GM21528 (cell line): ENCODE results near the gene ONECUT3.
"Not testable (repeated sequence)": the region's sequence is repeated elsewhere in the genome, so short reads cannot be mapped to it uniquely, and the experiment has no call there.

Source experiments
- ATAC-seq: cut with Tn5 transposase; IDR thresholded peaks from one replicate; pipeline ENCODE4 v1.9.1; 2021; ENCODE audit warnings: mild to moderate bottlenecking, moderate library complexity; ENCODE audit not compliant: unreplicated experiment, low FRiP score

The ONECUT3 gene

GRCh38 chr19:1752757-1753728 lies at the start of gene ONECUT3:
Gene ONECUT3, plus strand, starts transcription at chr19:1753506. Its CDS starts 157 bp downstream, at chr19:1753663.
- ATAC-seq: no peak

DNA sequence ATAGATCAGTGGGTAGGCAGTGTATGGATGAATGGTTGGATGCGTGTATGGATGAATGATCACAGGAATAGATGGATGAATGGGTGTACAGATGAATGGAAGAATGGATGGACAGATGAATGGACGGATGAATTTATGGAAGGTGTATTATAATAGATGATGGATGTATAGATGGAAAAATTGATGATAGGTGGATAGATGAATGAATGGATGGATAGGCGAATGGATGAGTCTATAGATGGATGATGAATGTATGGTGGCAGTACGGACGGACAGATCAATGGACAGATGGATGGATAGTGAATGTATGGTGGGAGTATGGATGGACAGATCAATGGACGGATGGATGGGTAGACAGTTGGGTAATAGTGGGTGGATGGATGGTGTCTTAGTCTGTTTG lies 49.0 kb upstream of the ONECUT3 start:
- no peak for ATAC-seq

- no peak for ATAC-seq
Measured at GRCh38 chr19:1705367-1705766, 47.9 kb upstream of the ONECUT3 start.

- not testable (repeated sequence) for ATAC-seq
Measured at GRCh38 chr19:1706646-1707045, 46.7 kb upstream of the ONECUT3 start.

GRCh38 chr19:1707240-1707639 lies 46.1 kb upstream of the ONECUT3 start:
- ATAC-seq: no peak

DNA sequence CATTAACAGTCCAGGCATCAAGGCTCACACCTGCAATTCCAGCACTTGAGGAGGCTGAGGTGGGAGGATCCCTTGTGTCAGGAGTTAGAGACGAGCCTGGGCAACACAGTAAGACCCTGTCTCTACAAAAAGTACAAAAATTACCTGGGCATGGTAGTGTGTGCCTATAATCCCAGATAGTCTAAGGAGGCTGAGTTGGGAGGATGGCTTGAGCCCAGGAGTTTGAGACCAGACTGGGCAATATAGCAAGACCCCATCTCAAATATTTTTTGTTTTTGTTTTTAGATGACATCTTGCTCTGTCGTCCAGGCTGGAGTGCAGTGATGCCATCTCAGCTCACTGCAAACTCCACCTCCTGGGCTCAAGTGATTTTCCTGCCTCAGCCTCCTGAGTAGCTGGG lies 40.1 kb upstream of the ONECUT3 start:
- ATAC-seq: no peak

DNA sequence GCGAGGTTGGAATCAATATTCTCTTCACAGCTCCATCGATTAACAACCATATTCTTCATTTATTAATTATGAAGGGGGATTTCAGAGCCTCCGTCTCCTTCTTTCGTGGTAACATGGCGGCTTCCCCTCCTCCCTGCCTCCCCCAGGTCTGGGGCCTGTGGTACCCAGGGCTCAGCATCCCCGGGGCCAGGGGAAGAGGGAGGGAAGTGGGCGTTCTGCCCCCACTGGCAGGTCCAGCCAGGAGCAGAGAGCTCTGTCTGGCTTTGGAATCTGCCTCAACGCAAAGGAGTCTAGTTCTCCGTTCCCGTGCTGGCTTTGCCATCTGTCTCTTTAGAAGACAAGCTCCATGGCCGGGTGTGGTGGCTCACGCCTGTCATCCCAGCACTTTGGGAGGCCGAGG lies 37.8 kb upstream of the ONECUT3 start:
- ATAC-seq: no peak

- ATAC-seq: no peak
Measured at GRCh38 chr19:1717200-1717969, 35.9 kb upstream of the ONECUT3 start.

DNA sequence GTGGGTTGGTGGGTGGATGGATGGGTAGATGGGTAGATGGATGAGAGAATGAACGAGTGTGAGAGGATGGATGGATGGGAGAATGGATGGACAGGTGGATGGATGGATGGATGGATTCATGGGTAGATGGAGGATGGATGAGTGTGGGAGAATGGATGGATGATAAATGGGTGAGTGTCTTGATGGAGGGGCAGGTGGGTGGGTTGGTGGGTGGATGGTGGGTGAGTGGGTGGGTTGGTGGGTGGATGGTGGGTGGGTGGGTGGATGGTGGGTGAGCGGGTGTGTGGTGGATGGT lies 35.4 kb upstream of the ONECUT3 start:
- ATAC-seq: no peak

- ATAC-seq: no peak
Measured at GRCh38 chr19:1718420-1719291, 34.6 kb upstream of the ONECUT3 start.

- no peak for ATAC-seq
Measured at GRCh38 chr19:1719519-1719918, 33.8 kb upstream of the ONECUT3 start.

DNA sequence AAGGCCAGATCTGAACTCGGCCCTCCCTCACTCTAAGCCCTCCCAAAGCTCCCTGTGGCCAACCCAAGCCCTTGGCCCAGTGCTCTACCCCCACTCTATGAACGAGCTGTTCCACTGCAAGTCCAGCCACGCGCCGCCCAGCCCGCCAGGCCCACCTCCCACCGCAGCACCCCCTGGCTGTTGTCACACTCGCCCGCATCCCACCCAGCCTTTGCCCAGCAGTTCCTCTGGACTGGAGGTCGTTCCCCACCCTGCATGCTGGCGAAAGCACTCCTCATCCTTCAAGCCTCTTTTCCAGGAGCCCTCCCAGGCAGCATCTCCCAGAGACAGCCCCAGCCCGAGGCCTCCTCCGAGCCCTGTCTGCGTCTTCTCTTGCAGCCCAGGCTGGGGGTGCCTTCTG lies 33.1 kb upstream of the ONECUT3 start:
- ATAC-seq: no peak

DNA sequence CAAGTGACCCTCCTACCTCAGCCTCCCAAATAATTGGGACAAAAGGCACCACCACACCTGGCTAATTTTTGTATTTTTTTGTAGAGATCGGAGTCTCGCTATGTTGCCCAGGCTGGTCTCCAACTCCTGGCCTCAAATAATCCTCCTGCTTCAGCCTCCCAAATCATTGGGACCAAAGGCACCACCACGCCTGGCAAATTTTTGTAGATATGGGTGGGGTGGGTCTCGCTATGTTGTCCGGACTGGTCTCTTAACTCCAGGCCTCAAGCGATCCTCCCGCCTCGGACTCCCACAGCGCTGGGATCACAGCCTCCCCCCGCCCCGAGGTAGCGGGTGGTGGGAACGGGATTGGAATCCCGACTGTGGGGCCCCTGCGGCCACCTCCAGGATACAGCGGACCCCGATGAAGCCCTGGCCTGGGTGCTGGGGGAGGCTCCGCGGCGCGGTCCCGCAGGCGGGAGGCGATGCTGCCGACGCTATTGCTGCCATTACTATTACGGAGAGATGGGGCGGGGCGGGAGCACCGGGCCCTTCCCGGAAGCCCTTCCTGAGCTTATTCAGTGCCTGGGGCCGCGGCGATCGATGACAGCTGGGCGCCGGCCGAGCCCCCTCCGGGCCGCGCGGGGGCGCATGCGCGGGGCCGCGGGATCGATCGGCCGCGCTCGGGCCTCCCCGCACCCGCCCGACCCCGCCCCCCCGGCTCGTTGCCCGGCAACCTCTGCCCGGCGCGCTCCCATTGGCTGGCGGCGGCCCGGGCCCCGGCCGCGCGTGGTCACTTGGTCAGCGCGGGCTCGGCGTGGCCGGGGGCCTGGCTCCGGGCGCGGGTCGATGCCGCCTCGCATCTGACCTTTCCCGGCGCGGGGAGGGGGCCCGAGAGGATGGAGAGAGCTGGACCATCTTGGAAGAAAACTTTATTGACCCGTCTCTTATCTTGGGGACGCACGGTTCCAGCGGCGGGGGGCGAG lies 27.9 kb upstream of the ONECUT3 start:
- ATAC-seq: no peak

DNA sequence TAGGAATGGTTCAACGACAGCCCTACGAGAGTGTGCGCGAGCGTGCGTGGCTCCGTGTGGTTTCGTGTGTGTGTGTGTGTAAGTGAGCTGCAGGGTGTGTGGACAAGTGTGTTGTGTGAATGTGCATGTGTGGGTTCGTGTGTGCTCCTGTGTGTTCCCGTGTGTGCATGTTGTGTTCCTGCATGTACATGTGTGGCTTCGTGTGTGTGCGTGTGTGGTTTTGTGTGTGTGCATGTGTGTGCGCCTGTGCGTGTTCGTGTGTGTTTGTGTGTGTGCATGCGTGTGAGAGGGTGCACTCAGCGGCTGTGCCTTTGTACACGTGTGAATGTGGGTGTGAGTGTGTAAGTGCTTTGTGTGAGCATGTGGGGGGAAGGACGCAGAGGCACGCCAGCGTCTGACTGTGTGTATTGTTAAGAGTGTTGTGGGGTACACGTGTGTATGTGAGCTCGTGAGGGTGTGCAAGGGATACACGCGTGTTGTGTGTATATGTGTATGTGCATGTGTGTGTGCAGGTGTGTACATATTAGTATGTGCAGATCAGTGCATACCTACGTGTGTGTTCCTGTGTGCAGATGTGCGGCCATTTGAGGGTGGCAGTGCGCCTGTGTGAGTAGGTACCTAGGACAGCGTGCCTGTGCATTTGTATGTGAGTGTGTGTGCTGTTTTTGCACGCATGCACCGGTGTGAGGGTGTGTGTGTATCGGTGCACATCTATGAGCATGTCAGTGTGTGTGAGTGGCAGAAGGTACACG lies 24.3 kb upstream of the ONECUT3 start:
- no peak for ATAC-seq

DNA sequence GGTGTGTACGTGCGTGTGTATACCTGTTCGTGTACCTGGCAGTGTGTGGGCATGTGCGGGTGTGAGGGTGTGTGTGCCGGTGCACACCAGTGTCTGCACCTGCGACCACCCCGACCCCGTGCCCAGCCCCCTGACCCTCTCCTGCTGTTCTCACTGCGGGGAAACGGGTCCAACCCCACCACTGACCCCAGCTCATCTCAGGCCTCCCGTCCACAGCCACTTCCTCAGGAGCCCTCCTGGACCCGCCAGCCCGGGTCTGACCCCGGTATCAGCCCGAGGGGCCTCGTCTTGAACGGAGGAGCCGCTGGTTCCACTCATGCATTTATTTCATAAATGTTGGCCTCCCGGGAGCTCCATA lies 23.8 kb upstream of the ONECUT3 start:
- ATAC-seq: no peak

DNA sequence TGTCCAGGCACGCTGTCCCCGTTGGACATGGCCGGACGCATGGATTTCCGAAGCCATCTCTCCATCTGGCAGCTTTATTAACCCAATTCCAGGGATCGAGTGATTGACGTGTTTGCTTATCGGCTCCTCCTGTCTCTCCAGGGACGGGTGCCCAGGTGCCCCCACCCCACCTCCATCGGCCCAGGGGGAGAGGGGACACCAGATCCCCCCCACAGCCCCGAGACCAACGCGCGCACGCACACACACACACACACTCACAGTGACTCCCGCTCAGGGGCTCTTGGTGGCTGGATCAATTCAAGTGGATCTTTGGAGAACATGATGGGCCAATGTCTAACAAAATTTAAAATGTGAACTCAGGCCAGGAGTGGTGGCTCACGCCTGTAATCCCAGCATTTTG lies 23.1 kb upstream of the ONECUT3 start:
- ATAC-seq: no peak

GRCh38 chr19:1734321-1734966 lies 18.9 kb upstream of the ONECUT3 start:
- ATAC-seq: no peak

DNA sequence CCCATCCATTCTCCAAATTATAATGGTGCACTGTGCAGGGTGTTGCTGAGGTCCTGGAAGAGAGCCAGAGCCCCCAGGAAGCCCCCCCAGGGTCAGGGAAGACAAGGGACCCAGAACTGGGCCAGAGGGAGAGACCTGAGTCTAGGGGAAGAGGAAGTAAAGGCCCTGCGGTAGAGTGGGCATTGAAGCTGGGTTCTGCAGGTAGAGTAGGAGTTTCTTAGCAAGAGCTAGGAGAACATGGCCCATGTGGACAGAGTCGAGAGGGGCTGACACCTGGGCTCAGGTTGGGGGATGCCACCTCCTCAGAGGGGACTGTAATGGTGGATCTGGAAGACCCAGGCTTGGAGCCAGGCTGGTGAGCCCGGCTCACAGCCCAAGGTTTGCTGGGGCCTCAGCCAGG lies 17.0 kb upstream of the ONECUT3 start:
- ATAC-seq: no peak

DNA sequence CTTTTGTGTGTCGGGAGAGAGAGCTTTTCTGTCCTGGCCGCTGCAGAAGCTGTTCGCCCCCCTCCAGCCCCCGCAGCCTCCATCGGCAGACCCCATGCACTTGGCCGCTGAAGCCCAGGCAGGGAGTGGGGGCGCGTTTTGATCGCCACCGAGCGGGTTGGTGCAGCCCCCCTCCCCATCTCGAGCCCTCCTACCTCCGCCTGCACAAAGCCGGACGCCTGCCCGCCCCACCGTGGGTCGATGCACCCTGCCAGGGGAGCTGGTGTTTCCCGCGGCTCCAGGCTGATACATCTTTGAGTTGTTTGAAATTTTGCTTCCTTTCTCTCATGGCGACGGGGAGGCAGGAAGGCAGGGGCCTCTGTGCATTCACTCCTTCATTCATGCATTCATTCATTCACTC lies 16.4 kb upstream of the ONECUT3 start:
- ATAC-seq: no peak
